Naive thymus-derived CD4-positive, alpha-beta T cell (primary cell): ENCODE results near the gene TMEM87A. TPM values are rescaled to one million over a fixed set of nuclear protein-coding genes. Genes with fewer than 3 reads are reported as not detected.
"Not testable (repeated sequence)": the region's sequence is repeated elsewhere in the genome, so short reads cannot be mapped to it uniquely, and the experiment has no call there.

Experiments
- ATAC-seq: fragments of 150-1000 bp; cut with Tn5 transposase; 2 replicates; pipeline ENCODE4 v1.10.0; 2021; ENCODE audit warnings: mild to moderate bottlenecking, moderate library complexity
- CTCF ChIA-PET: fragments of 350-600 bp; sonication (Branson Sonifier 250); formaldehyde crosslinking; loops from one replicate; lab custom pipeline; 2021; ENCODE audit warnings: antibody characterized with exemption; lab: Charles Lee
- POLR2A ChIA-PET: fragments of 350-600 bp; sonication (Branson Sonifier 250); formaldehyde crosslinking; loops from one replicate; lab custom pipeline; 2021; ENCODE audit warnings: antibody characterized with exemption, inconsistent platforms; lab: Charles Lee
- DNase-seq, 9 donors: peaks; one replicate each; pipeline versions ENCODE4 v3.0.0 to v3.0.0-alpha.2; 2020 to 2022; ENCODE audit warnings: mixed read lengths in 1 of 9
- H3K27ac ChIP-seq: one replicate; pipeline ENCODE4 v1.7.0; 2013; ENCODE audit warnings: mild to moderate bottlenecking, low read depth, low read length, moderate library complexity
- H3K27me3 ChIP-seq, 2 donors: one replicate each; pipeline ENCODE4 v1.7.0; 2013; ENCODE audit warnings: low read length in 2 of 2, mild to moderate bottlenecking in 2 of 2, moderate library complexity in 2 of 2; ENCODE audit not compliant: control insufficient read depth in 2 of 2, insufficient read depth in 2 of 2
- H3K36me3 ChIP-seq, 3 experiments: 1 replicate in 2 of 3; 2 replicates in 1 of 3; pipeline ENCODE4 v1.7.0; 2013; ENCODE audit warnings: low read length in 3 of 3, mild to moderate bottlenecking in 3 of 3, moderate library complexity in 1 of 3; ENCODE audit not compliant: insufficient read depth in 3 of 3, control insufficient read depth in 2 of 3
- H3K4me1 ChIP-seq, 2 donors: one replicate each; pipeline ENCODE4 v1.7.0; 2013; ENCODE audit warnings: low read length in 2 of 2, mild to moderate bottlenecking in 2 of 2, moderate library complexity in 1 of 2; ENCODE audit not compliant: control insufficient read depth in 2 of 2, insufficient read depth in 2 of 2
- H3K4me3 ChIP-seq: 2 replicates; pipeline ENCODE4 v1.7.0; 2013; ENCODE audit warnings: mild to moderate bottlenecking, low read length
- H3K9me3 ChIP-seq, 3 experiments: 1 replicate in 2 of 3; 2 replicates in 1 of 3; pipeline ENCODE4 v1.7.0; 2013; ENCODE audit warnings: low read length in 3 of 3; ENCODE audit not compliant: control insufficient read depth in 2 of 3
- H3K27ac Mint-ChIP-seq, 9 donors: one replicate each; pipeline ENCODE4 v1.8.0; 2020 to 2022; ENCODE audit warnings: mixed read lengths in 9 of 9, mild to moderate bottlenecking in 8 of 9, moderate library complexity in 5 of 9, inconsistent platforms in 2 of 9
- H3K27me3 Mint-ChIP-seq, 5 donors: one replicate each; pipeline ENCODE4 v1.8.0; 2021 to 2022; ENCODE audit warnings: mixed read lengths in 5 of 5, mild to moderate bottlenecking in 1 of 5
- H3K36me3 Mint-ChIP-seq, 5 donors: one replicate each; pipeline ENCODE4 v1.8.0; 2020 to 2022; ENCODE audit warnings: mixed read lengths in 5 of 5, mild to moderate bottlenecking in 3 of 5, inconsistent platforms in 1 of 5
- H3K4me1 Mint-ChIP-seq, 7 donors: one replicate each; pipeline ENCODE4 v1.8.0; 2020 to 2022; ENCODE audit warnings: mixed read lengths in 7 of 7, mild to moderate bottlenecking in 3 of 7, inconsistent platforms in 1 of 7
- H3K4me3 Mint-ChIP-seq, 10 donors: one replicate each; pipeline ENCODE4 v1.8.0; 2020 to 2022; ENCODE audit warnings: mild to moderate bottlenecking in 10 of 10, mixed read lengths in 10 of 10, moderate library complexity in 6 of 10, inconsistent platforms in 2 of 10
- H3K9me3 Mint-ChIP-seq, 11 donors: one replicate each; pipeline ENCODE4 v1.8.0; 2020 to 2022; ENCODE audit warnings: mixed read lengths in 11 of 11, mild to moderate bottlenecking in 4 of 11, inconsistent platforms in 1 of 11, moderate library complexity in 1 of 11
- intact Hi-C, 2 donors: fragments of 100-400 bp; cut with micrococcal nuclease; formaldehyde crosslinking; loops; one replicate each; pipeline ENCODE4 v1.15.1; 2023
- polyA plus RNA-seq, 2 donors: library from polyadenylated mRNA; unstranded; fragments of 300-500 nt; fragmentation: Illumina TruSeq; gene quantifications; one replicate each; pipeline ENCODE4 v1.2.3, GENCODE V29; 2021
- total RNA-seq, 6 experiments: library from RNA in 5 of 6; stranded (reverse) in 5 of 6; gene quantifications; 1 replicate in 5 of 6; 2 replicates in 1 of 6; pipeline ENCODE4 v1.2.3 and lab custom pipeline; 2021 to 2026

The TMEM87A gene
- total and polyA plus RNA-seq, 7 experiments from 2014 or later: 41.8 to 61.8 (median 54.3) TPM

- CTCF ChIA-PET: no interaction called here
- H3K9me3 Mint-ChIP-seq: peaks cover 2 to 21% (median 6%) of the 10 kb centered on the region in 11 donors
- Histone ChIP-seq H3K36me3 (peaks cover 4 to 36% (median 9%) of the 10 kb centered on the region in 3 experiments), H3K4me3 (no peak overlapping the region), H3K4me1 (no peaks in the 10 kb centered on the region), H3K27ac (no peak overlapping the region), H3K9me3 (no peaks in the 10 kb centered on the region), H3K27me3 (no peaks in the 10 kb centered on the region)
- ATAC-seq (no peak), DNase-seq (no peak)
- H3K36me3 Mint-ChIP-seq: peaks cover 22 to 63% (median 33%) of the 10 kb centered on the region in 5 donors
- no peaks in the 10 kb centered on the region for H3K27me3 Mint-ChIP-seq
- no peak overlapping the region for H3K4me3 Mint-ChIP-seq
- intact Hi-C loops: no loop called here
- H3K4me1 Mint-ChIP-seq: no peaks in the 10 kb centered on the region
- POLR2A ChIA-PET: no interaction called here
- H3K27ac Mint-ChIP-seq: no peak overlapping the region
Measured at GRCh38 chr15:42306681-42307080, 33.4 kb upstream of the TMEM87A start.

- H3K4me1 ChIP-seq, ATAC-seq, H3K9me3 ChIP-seq, H3K27ac ChIP-seq, intact Hi-C loops, POLR2A ChIA-PET, H3K27me3 Mint-ChIP-seq, H3K27me3 ChIP-seq, H3K27ac Mint-ChIP-seq, H3K4me3 ChIP-seq, CTCF ChIA-PET, H3K36me3 ChIP-seq, H3K4me1 Mint-ChIP-seq, DNase-seq, H3K4me3 Mint-ChIP-seq: not testable (repeated sequence)
- Mint-ChIP-seq H3K36me3 (peaks cover 14 to 55% (median 42%) of the 10 kb centered on the region in 5 donors), H3K9me3 (peaks cover 2 to 26% (median 6%) of the 10 kb centered on the region in 11 donors)
Measured at GRCh38 chr15:42301004-42301403, 27.8 kb upstream of the TMEM87A start.

GRCh38 chr15:42289166-42289565 lies 15.9 kb upstream of the TMEM87A start:
- Histone ChIP-seq H3K4me3 (no peak overlapping the region), H3K27me3 (no peaks in the 10 kb centered on the region), H3K4me1 (no peaks in the 10 kb centered on the region), H3K9me3 (no peaks in the 10 kb centered on the region), H3K27ac (no peak overlapping the region), H3K36me3 (peaks cover 0 to 44% (median 7%) of the 10 kb centered on the region in 3 experiments)
- intact Hi-C loops: no loop called here
- ChIA-PET CTCF (no interaction called here), POLR2A (interaction anchor here (0.6 kb wide), 1 partner anchor 109 kb away, joined by 5 read pairs; no protein-coding TSS in a partner anchor)
- Mint-ChIP-seq H3K36me3 (peaks cover 11 to 69% (median 44%) of the 10 kb centered on the region in 5 donors), H3K4me1 (peaks cover 0 to 1% (median 0%) of the 10 kb centered on the region in 7 donors), H3K9me3 (no peaks in the 10 kb centered on the region), H3K27ac (no peak overlapping the region), H3K27me3 (no peaks in the 10 kb centered on the region), H3K4me3 (no peak overlapping the region)
- ATAC-seq (no peak), DNase-seq (no peak)

DNA sequence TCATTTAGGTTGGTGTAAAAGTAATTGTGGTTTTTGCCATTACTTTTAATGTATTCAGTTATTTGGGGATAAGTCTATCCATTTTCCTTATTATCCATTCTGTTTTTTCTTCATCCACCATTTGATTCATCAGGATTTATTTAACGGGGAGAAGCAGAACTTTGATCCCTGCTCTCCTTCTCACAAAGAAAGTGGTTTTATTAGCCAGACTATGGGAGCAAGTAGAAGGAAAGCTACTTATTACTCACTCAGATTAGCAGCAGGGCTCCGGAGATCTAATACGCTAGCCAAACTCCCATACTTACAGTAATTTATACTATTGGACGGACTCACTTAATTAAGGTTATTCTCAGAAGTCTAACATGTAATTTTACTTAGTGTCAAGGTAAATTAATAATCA lies 14.7 kb upstream of the TMEM87A start:
- peaks cover 11 to 78% (median 40%) of the 10 kb centered on the region in 5 donors for H3K36me3 Mint-ChIP-seq
- peaks cover 0 to 1% (median 0%) of the 10 kb centered on the region in 7 donors for H3K4me1 Mint-ChIP-seq
- CTCF ChIA-PET: no interaction called here

GRCh38 chr15:42286445-42287029 lies 13.3 kb upstream of the TMEM87A start:
- ChIA-PET POLR2A (no interaction called here), CTCF (no interaction called here)
- no peak overlapping the region for H3K4me3 ChIP-seq
- no peaks in the 10 kb centered on the region for H3K4me1 ChIP-seq
- H3K36me3 ChIP-seq: peaks cover 0 to 38% (median 0%) of the 10 kb centered on the region in 3 experiments
- no peak overlapping the region for H3K4me3 Mint-ChIP-seq
- intact Hi-C loops: no loop called here
- ATAC-seq (no peak), DNase-seq (no peak)
- H3K36me3 Mint-ChIP-seq: peaks cover 7 to 66% (median 26%) of the 10 kb centered on the region in 5 donors
- H3K27me3 ChIP-seq: no peaks in the 10 kb centered on the region
- no peaks in the 10 kb centered on the region for H3K27me3 Mint-ChIP-seq
- no peaks in the 10 kb centered on the region for H3K9me3 Mint-ChIP-seq
- no peak overlapping the region for H3K27ac ChIP-seq
- peaks cover 0 to 1% (median 0%) of the 10 kb centered on the region in 7 donors for H3K4me1 Mint-ChIP-seq
- no peaks in the 10 kb centered on the region for H3K9me3 ChIP-seq
- peak overlapping the region in 1 of 9 donors; percentile 8 for H3K27ac Mint-ChIP-seq

More for the DNA sequence above, 14.7 kb upstream of the TMEM87A start:
- POLR2A ChIA-PET: no interaction called here
- Mint-ChIP-seq H3K9me3 (no peaks in the 10 kb centered on the region), H3K4me3 (no peak overlapping the region), H3K27ac (no peak overlapping the region), H3K27me3 (no peaks in the 10 kb centered on the region)
- H3K4me1 ChIP-seq: no peaks in the 10 kb centered on the region
- intact Hi-C loops: no loop called here
- no peaks in the 10 kb centered on the region for H3K27me3 ChIP-seq
- peaks cover 0 to 48% (median 3%) of the 10 kb centered on the region in 3 experiments for H3K36me3 ChIP-seq
- H3K4me3 ChIP-seq: no peak overlapping the region
- DNase-seq: no peak
- no peaks in the 10 kb centered on the region for H3K9me3 ChIP-seq
- no peak overlapping the region for H3K27ac ChIP-seq
- no peak for ATAC-seq

- H3K36me3 ChIP-seq: peaks cover 0 to 43% (median 0%) of the 10 kb centered on the region in 3 experiments
- intact Hi-C loops: no loop called here
- Mint-ChIP-seq H3K4me1 (peaks cover 0 to 1% (median 0%) of the 10 kb centered on the region in 7 donors), H3K27me3 (no peaks in the 10 kb centered on the region), H3K4me3 (no peak overlapping the region), H3K27ac (no peak overlapping the region), H3K9me3 (no peaks in the 10 kb centered on the region), H3K36me3 (peaks cover 5 to 68% (median 24%) of the 10 kb centered on the region in 5 donors)
- H3K27me3 ChIP-seq: no peaks in the 10 kb centered on the region
- no peak for ATAC-seq
- no peaks in the 10 kb centered on the region for H3K9me3 ChIP-seq
- H3K27ac ChIP-seq: no peak overlapping the region
- no peak for DNase-seq
- H3K4me3 ChIP-seq: no peak overlapping the region
- ChIA-PET CTCF (interaction anchor here (0.6 kb wide), 1 partner anchor 9 kb away, joined by 3 read pairs; no protein-coding TSS in a partner anchor), POLR2A (no interaction called here)
- H3K4me1 ChIP-seq: no peaks in the 10 kb centered on the region
Measured at GRCh38 chr15:42285034-42285433, 11.8 kb upstream of the TMEM87A start.

- no peak overlapping the region for H3K4me3 Mint-ChIP-seq
- ChIA-PET CTCF (interaction anchor here (0.6 kb wide), 1 partner anchor 9 kb away, joined by 3 read pairs; no protein-coding TSS in a partner anchor), POLR2A (no interaction called here)
- DNase-seq (no peak), ATAC-seq (no peak)
- no peaks in the 10 kb centered on the region for H3K27me3 ChIP-seq
- peaks cover 0 to 41% (median 4%) of the 10 kb centered on the region in 3 experiments for H3K36me3 ChIP-seq
- peaks cover 0 to 1% (median 0%) of the 10 kb centered on the region in 7 donors for H3K4me1 Mint-ChIP-seq
- H3K4me1 ChIP-seq: no peaks in the 10 kb centered on the region
- no peak overlapping the region for H3K4me3 ChIP-seq
- H3K36me3 Mint-ChIP-seq: peaks cover 5 to 70% (median 24%) of the 10 kb centered on the region in 5 donors
- no peak overlapping the region for H3K27ac Mint-ChIP-seq
- no peaks in the 10 kb centered on the region for H3K9me3 Mint-ChIP-seq
- H3K27me3 Mint-ChIP-seq: no peaks in the 10 kb centered on the region
- H3K27ac ChIP-seq: no peak overlapping the region
- H3K9me3 ChIP-seq: no peaks in the 10 kb centered on the region
- intact Hi-C loops: no loop called here
Measured at GRCh38 chr15:42284551-42284950, 11.3 kb upstream of the TMEM87A start.
